Parathyroid adenoma (tissue), 2 donors: ENCODE results near the gene SIPA1L3.

Source experiments
- H2AFZ ChIP-seq: fragments of 300-600 bp; sonication (generic); one replicate; pipeline ENCODE4 v1.7.0; 2017; ENCODE audit warnings: antibody characterized with exemption, mild to moderate bottlenecking
- H3K27ac ChIP-seq: fragments of 300-600 bp; sonication (generic); one replicate; pipeline ENCODE4 v1.7.0; 2017
- H3K27me3 ChIP-seq: fragments of 300-600 bp; sonication (generic); one replicate; pipeline ENCODE4 v1.7.0; 2017; ENCODE audit warnings: low read length; ENCODE audit not compliant: control insufficient read depth, insufficient read depth
- H3K36me3 ChIP-seq: fragments of 300-600 bp; sonication (generic); one replicate; pipeline ENCODE4 v1.7.0; 2017; ENCODE audit warnings: low read length; ENCODE audit not compliant: control insufficient read depth, insufficient read depth
- H3K4me1 ChIP-seq: fragments of 300-600 bp; sonication (generic); one replicate; pipeline ENCODE4 v1.7.0; 2017; ENCODE audit warnings: control low read depth
- H3K4me2 ChIP-seq: fragments of 300-600 bp; sonication (generic); one replicate; pipeline ENCODE4 v1.7.0; 2017; ENCODE audit warnings: low read length
- H3K4me3 ChIP-seq: fragments of 300-600 bp; sonication (generic); one replicate; pipeline ENCODE4 v1.7.0; 2017; ENCODE audit warnings: low read depth, low read length
- H3K79me2 ChIP-seq: fragments of 300-600 bp; sonication (generic); one replicate; pipeline ENCODE4 v1.7.0; 2017; ENCODE audit warnings: control low read depth
- H3K9ac ChIP-seq: fragments of 300-600 bp; sonication (generic); one replicate; pipeline ENCODE4 v1.7.0; 2017; ENCODE audit warnings: mild to moderate bottlenecking
- H3K9me3 ChIP-seq: fragments of 300-600 bp; sonication (generic); one replicate; pipeline ENCODE4 v1.7.0; 2017; ENCODE audit warnings: low read length; ENCODE audit not compliant: control insufficient read depth
- CTCF ChIP-seq: fragments of 300-600 bp; sonication (generic); IDR thresholded peaks from one replicate; pipeline ENCODE4 v1.7.0; 2017; ENCODE audit warnings: antibody characterized with exemption, mild to moderate bottlenecking
- donor health status: primary hyperparathyroidism.

SIPA1L3 gene

GRCh38 chr19:37998801-37999308, 91.8 kb downstream of the SIPA1L3 start:
- H3K27me3 ChIP-seq, result no peaks in the 10 kb centered on the region
- no peak overlapping the region for H3K9ac ChIP-seq
- TF ChIP-seq CTCF, result no peak
- H3K4me3 ChIP-seq, result no peak overlapping the region
- H3K27ac ChIP-seq, result peak overlapping the region; percentile 51
- no peak overlapping the region for H3K4me2 ChIP-seq
- H3K4me1 ChIP-seq, result no peaks in the 10 kb centered on the region
- H3K79me2 ChIP-seq, result peaks cover 10% of the 10 kb centered on the region
- H3K36me3 ChIP-seq, result no peaks in the 10 kb centered on the region
- no peak overlapping the region for H2AFZ ChIP-seq
- no peaks in the 10 kb centered on the region for H3K9me3 ChIP-seq

- peaks cover 3% of the 10 kb centered on the region for H3K4me1 ChIP-seq
- TF ChIP-seq CTCF, result no peak
- no peak overlapping the region for H3K9ac ChIP-seq
- peak overlapping the region; percentile 51 for H3K27ac ChIP-seq
- no peaks in the 10 kb centered on the region for H3K9me3 ChIP-seq
- H3K36me3 ChIP-seq, result no peaks in the 10 kb centered on the region
- H3K27me3 ChIP-seq, result no peaks in the 10 kb centered on the region
- H3K4me2 ChIP-seq, result no peak overlapping the region
- no peak overlapping the region for H2AFZ ChIP-seq
- peaks cover 7% of the 10 kb centered on the region for H3K79me2 ChIP-seq
- H3K4me3 ChIP-seq, result no peak overlapping the region
Measured at GRCh38 chr19:37999309-38000213, 92.6 kb downstream of the SIPA1L3 start.

GRCh38 chr19:38001158-38001781, 94.3 kb downstream of the SIPA1L3 start:
- H3K9me3 ChIP-seq, result no peaks in the 10 kb centered on the region
- peaks cover 3% of the 10 kb centered on the region for H3K4me1 ChIP-seq
- TF ChIP-seq CTCF, result no peak

GRCh38 chr19:38003438-38004185, 96.6 kb downstream of the SIPA1L3 start:
- Histone ChIP-seq H3K36me3 (no peaks in the 10 kb centered on the region), H3K4me2 (peak overlapping the region; percentile 62), H3K27me3 (no peaks in the 10 kb centered on the region), H3K27ac (peak overlapping the region; percentile 40), H2AFZ (peak overlapping the region; percentile 44), H3K4me1 (peaks cover 3% of the 10 kb centered on the region), H3K4me3 (peak overlapping the region; percentile 22), H3K79me2 (peaks cover 4% of the 10 kb centered on the region), H3K9ac (no peak overlapping the region), H3K9me3 (no peaks in the 10 kb centered on the region)
- TF ChIP-seq CTCF, result no peak

More at GRCh38 chr19:38001158-38001781, 94.3 kb downstream of the SIPA1L3 start:
- Histone ChIP-seq H3K27me3 (no peaks in the 10 kb centered on the region), H2AFZ (no peak overlapping the region), H3K79me2 (peaks cover 2% of the 10 kb centered on the region), H3K4me2 (no peak overlapping the region), H3K4me3 (no peak overlapping the region), H3K36me3 (no peaks in the 10 kb centered on the region), H3K27ac (no peak overlapping the region), H3K9ac (no peak overlapping the region)
